Fibroblast of mammary gland (primary cell): ENCODE measurements around the gene ARFGEF3.

Source experiments
- DNase-seq: peaks from one replicate; pipeline ENCODE4 v3.0.0-alpha.2; 2010; ENCODE audit warnings: low read depth
- H3K4me3 ChIP-seq: 2 replicates; pipeline ENCODE4 v1.5.1; 2011; ENCODE audit warnings: low read depth, mild to moderate bottlenecking, low read length, moderate library complexity; ENCODE audit not compliant: control insufficient read depth
- TF ChIP-seq, protein P1 (sequence below): conservative IDR thresholded peaks from 2 replicates; pipeline ENCODE4 v1.5.1; 2011; ENCODE audit warnings: low read depth, low read length, inconsistent platforms; ENCODE audit not compliant: control insufficient read depth, insufficient read depth

ARFGEF3 gene

DNA sequence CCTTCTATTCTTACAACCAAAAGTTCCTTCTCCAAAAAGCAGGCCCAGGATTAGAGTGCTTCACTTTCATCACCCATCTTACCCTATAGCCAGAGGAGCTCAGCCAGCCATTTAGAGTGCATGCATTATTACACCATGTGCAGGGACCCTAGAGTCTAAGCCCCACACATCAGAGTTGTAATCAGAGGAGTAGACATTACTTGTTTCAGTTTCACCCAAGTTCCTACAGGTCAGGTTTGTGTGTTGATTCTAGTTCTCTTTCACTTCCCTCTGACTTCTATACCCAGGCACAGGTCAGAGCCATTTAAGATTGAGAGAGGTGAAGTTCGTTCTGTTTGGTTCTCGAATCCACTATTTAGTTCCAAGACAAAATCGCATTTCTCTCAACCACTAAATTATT lies 16.3 kb upstream of the ARFGEF3 start:
- TF ChIP-seq, protein P1, sequence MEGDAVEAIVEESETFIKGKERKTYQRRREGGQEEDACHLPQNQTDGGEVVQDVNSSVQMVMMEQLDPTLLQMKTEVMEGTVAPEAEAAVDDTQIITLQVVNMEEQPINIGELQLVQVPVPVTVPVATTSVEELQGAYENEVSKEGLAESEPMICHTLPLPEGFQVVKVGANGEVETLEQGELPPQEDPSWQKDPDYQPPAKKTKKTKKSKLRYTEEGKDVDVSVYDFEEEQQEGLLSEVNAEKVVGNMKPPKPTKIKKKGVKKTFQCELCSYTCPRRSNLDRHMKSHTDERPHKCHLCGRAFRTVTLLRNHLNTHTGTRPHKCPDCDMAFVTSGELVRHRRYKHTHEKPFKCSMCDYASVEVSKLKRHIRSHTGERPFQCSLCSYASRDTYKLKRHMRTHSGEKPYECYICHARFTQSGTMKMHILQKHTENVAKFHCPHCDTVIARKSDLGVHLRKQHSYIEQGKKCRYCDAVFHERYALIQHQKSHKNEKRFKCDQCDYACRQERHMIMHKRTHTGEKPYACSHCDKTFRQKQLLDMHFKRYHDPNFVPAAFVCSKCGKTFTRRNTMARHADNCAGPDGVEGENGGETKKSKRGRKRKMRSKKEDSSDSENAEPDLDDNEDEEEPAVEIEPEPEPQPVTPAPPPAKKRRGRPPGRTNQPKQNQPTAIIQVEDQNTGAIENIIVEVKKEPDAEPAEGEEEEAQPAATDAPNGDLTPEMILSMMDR, result no peak
- H3K4me3 ChIP-seq, result no peak overlapping the region
- DNase-seq, result no peak

DNA sequence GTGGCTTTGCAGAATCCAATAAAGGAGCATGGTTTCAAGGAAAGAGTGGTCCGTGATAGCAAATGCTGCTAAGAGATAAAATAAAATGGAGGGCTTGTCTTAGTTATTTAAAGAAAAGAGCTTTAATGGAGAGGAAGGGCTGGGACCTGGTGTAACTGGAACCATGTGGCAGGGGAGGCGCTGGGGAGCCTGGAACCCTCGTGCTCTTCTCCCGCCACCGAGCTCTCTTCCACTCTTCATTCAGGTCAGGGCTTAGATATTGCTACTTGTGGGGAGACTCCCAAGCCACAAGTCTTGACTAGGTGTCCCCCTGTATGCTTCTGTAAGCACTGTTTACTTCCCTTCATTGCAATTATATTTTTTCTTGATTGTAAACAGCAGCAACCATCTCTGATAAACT lies 15.2 kb upstream of the ARFGEF3 start:
- no peak overlapping the region for H3K4me3 ChIP-seq
- TF ChIP-seq, protein P1, result no peak
- no peak for DNase-seq

DNA sequence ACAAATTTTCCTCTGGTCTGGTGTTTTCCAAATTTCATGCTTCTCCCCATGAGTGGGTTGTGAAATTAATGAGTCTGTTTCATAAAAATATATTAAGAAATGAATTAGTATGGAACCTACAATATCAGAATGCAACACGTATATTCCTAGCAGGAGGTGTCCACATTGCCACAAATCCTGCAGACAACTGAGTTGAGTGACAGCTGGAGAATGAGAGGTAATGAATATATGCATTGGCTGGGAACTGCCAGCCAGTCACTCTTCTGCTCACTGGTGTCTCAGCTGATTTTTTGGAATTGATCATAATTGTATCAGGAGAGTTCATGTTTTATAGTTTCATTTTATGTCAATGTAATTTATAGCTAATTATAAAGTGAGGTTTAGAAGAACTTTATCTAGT lies 6.3 kb upstream of the ARFGEF3 start:
- H3K4me3 ChIP-seq, result no peak overlapping the region
- TF ChIP-seq, protein P1, result no peak
- DNase-seq, result no peak

DNA sequence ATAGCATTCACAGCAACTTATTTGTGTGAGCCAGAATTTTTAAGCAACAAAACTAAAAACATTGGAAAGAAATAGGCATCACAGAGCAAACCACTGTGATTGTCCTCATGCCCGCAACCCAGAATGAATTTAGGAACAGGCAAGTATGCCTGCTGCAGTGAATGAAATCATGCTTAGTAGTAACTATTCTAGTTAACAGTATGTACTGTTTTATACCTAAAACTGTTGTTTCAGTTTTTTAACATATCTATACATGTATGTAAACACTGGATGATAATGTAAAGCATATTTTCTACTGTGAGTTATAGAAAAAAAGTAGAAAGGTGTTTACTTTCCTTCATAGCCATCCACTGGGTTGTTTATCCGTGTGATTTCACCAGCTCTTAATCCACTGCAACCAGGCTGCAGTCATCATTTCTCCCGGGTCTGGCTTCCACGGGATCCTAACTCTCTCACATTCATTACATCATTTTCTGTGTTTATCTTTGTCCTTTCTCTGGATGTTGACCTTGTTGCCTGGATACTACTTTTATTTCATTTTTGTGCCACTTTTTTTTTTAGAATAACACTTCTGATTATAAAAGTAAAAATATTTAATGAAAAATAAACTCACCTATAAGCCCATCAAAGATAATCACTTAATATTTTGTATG lies 3.6 kb upstream of the ARFGEF3 start:
- TF ChIP-seq, protein P1, result no peak
- H3K4me3 ChIP-seq, result no peak overlapping the region
- DNase-seq, result no peak

DNA sequence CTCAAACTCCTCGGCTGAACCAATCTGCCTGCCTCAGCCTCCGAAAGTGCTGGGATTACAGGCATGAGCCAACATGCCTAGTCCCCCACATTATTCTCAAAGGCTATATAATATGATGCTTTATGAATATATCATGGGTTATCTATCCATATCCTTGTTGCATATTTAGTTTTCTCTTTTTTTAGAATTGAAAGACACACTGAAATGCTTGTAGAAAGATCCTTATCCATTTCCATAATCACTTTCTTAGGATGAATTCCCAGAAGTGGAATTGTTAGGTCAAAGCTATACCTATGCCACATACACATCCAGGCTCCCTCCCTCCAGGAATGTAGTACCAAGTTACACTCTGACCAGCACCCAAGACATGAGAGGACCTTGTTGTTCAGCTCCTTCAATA lies 2.5 kb upstream of the ARFGEF3 start:
- no peak overlapping the region for H3K4me3 ChIP-seq
- TF ChIP-seq, protein P1, result no peak
- no peak for DNase-seq

DNA sequence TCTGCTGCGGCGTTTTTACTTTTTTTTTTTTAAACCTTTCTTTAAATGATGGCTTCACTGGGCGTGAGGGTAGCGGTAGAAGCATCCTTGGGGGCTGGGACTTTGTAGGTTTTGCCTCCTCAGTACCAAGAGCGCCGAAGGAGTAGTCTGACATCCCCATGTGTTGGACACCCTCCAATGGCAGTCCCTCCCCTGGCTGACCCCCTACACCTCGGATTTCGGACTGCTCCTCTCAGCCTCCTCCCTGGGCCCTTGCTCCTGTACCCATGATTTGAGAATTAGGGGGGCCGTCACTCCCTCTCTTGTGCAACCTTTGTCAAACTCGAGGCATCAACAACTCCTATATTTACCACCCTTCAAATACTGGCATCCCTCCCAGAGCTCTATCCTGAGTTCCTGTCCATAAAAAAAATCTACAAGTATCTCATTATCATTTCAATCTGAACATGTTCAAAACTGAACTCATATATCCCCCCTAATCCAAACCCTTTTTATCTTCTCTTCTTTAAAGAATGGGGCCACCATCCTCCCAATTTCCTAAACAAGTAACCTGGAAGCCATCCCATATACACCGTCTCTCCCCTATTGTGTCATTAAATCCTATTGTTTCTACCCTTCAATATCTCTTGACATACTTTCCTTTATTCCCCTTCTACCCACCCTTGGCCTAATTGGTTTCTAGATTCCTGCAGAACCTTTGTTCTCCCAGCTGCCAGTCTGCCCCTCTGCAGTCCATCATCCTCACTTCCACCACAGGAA lies 1.2 kb upstream of the ARFGEF3 start:
- DNase-seq, result no peak
- H3K4me3 ChIP-seq, result no peak overlapping the region
- TF ChIP-seq, protein P1, result no peak
